ENCODE results near the gene CXorf66.
A peak's percentile ranks its signal among the peaks of the same experiment; 100 is the strongest.
"Not testable (repeated sequence)": the region's sequence is repeated elsewhere in the genome, so short reads cannot be mapped to it uniquely, and the experiment has no call there.

Gene CXorf66

DNA sequence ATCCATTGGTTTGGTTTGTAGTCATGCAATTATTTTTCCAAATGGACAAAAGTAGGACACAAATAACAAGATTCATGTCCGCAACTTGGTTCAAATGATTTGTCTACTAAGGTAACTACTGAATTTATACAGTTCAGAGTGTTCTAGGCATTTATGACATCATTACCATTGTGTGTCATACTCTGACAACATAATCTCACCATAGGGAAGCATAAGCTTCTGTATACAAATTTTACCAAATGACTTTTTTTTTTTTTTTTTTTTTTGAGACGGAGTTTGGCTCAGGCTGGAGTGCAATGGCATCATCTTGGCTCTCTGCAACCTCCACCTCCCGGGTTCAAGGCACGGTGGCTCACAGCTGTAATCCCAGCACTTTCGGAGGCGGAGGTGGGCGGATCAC, at the start of gene CXorf66:
TSS of gene CXorf66 (minus strand) at position 101 of the 400 bp plus-strand sequence. CDS start at position 76, 25 bp downstream.
- DNase-seq: no peak

GRCh38 chrX:139982856-139983255, 17.5 kb upstream of the CXorf66 start:
- DNase-seq: no peak

- no peak for DNase-seq
These were observed 9.2 kb upstream of the CXorf66 start for GRCh38 chrX:139974471-139974870.

DNA sequence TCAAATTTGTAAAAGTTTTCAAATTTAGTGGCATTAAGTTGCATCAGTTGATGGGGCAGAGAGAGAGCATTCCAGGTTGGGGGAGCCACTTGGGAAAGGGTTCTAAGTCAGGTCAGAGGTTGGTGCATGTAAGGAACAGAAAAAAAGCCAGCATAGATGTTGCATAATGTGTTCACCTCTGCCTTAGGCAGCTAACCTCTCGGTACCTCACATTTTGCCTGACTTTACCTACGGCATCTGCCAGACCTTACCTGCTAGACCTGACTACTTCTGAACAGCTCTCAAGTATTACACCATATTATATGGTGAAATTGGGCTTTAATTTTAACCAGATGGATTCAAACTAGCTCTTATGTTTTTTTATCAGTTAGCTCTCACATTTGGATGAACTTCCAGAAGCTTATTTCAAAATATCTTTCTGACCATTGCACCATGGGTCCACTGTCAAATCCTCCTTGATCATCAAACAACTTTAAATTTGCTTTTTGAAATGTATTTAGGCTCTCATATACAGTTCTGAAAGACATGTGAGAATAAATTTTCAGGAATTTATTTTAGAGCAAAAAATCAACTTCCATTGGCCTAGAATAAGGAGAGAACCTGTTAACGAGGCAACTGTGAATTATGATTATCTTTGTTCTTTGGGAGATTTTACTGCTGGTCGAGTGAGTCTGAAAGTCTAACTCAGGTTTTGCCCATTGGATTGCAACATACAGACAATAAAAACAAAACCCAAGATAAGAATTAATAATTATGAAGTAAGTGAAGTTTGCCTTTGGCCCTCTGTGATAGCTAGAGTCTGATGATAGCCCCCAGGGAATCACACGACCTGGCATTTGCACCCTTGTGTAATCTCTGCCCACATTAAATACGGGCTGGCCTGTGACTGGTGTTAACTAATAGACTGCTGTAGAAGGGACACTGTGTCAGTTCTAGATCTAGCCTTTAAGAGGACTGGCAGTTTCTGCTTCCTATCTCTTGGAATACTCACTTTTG, 7.6 kb upstream of the CXorf66 start:
- DNase-seq: no peak

DNA sequence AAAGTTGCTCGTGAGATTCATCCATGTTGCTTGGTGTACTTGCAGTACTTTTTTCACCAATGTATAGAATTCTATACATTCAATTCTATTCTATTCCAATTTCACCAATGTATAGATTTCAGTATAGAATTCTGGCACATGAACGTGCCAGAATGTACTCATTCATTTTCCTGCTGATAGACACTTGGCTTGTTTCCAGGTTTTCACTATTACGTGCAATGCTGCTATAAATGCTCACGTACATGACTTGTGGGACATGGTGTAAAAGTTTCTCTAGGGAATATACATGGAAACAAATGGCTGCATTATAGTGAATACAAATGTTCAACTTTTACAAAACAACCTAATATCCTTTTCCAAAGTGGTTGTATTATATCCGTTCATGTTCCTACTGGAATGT, 6.8 kb upstream of the CXorf66 start:
- no peak for DNase-seq

- DNase-seq: no peak
These were observed 6.1 kb upstream of the CXorf66 start for GRCh38 chrX:139971394-139971749.

GRCh38 chrX:139969286-139969685, 4.0 kb upstream of the CXorf66 start:
- no peak for DNase-seq

DNA sequence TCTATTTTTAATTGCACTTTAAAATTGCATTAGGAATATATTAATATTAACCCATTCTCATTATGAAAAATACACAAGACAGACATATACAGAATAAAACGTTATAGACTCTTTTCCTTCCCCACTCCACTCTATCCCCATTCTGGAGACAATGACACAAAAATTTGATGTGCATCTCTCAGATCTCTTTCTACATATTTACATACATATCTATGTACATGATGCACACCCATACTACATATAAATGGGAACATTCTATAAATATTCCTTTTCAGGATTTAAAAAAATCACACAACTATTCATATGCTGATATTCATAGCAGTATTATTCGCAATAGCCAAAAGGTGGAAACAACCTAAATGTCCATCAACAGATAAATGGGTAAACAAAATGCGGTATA, 2.4 kb upstream of the CXorf66 start:
- no peak for DNase-seq

DNA sequence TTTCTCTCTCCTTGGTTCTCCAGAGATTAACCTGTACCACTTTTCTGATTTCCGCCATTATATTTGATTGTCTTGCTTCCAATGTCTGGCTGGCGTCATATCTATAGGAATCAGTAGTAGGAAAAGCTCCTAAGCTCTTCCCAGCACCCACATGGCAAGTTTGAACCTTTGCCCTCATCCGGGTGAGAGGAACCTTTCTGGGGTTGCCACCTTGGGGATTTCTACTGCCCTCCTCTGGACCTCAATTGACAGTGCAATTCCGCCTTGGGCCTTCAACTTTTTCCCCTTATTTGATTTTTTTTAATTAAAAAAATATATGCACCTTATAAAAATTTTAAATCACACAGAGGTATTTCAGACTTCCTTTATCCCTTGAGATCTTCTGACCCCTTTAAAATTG, 2.0 kb upstream of the CXorf66 start:
- DNase-seq: no peak

GRCh38 chrX:139966159-139966558, 838 bp upstream of the CXorf66 start:
- DNase-seq: not testable (repeated sequence)

DNA sequence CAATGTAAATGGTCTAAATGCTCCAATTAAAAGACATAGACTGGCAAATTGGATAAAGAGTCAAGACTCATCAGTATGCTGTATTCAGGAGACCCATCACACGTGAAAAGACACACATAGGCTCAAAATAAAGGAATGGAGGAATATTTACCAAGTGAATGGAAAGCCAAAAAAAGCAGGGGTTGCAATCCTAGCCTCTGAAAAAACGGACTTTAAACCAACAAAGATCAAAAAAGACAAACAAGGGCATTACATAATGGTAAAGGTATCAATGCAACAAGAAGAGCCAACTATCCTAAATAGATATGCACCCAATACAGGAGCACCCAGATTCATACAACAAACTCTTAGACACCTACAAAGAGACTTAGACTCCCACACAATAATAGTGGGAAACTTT, 4.2 kb downstream of the CXorf66 start:
- DNase-seq: not testable (repeated sequence)

GRCh38 chrX:139949703-139950102, 15.6 kb downstream of the CXorf66 start:
- DNase-seq: no peak

GRCh38 chrX:139945075-139945474, 20.2 kb downstream of the CXorf66 start:
- DNase-seq: no peak

GRCh38 chrX:139936259-139936658, 29.1 kb downstream of the CXorf66 start:
- no peak for DNase-seq

DNA sequence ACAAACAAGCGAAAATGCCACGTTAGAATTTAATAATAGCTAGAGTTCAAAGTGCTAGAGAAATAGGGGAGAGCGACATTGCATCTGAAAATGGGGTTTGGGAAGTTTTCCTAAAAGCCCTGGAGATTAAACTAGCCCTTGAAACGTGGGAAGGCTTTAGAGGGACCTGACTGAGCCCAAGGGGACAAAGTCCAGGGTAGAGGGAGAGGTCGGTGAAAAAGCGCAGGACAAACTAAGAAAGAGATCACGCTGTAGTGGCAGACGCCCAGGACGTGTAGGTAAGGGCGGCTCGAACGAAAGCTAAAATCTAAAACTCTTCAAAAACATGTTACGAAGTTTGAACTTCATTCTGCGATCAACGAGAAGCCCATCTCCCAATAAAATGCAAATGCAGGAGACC, 31.4 kb downstream of the CXorf66 start:
- no peak for DNase-seq

- DNase-seq: peak; percentile 39
These were observed 32.2 kb downstream of the CXorf66 start, which contains the start of gene ATP11C for GRCh38 chrX:139932901-139933796. ATP11C (minus strand) TSS chrX:139933053; CDS start chrX:139932042, 1,011 bp downstream.

DNA sequence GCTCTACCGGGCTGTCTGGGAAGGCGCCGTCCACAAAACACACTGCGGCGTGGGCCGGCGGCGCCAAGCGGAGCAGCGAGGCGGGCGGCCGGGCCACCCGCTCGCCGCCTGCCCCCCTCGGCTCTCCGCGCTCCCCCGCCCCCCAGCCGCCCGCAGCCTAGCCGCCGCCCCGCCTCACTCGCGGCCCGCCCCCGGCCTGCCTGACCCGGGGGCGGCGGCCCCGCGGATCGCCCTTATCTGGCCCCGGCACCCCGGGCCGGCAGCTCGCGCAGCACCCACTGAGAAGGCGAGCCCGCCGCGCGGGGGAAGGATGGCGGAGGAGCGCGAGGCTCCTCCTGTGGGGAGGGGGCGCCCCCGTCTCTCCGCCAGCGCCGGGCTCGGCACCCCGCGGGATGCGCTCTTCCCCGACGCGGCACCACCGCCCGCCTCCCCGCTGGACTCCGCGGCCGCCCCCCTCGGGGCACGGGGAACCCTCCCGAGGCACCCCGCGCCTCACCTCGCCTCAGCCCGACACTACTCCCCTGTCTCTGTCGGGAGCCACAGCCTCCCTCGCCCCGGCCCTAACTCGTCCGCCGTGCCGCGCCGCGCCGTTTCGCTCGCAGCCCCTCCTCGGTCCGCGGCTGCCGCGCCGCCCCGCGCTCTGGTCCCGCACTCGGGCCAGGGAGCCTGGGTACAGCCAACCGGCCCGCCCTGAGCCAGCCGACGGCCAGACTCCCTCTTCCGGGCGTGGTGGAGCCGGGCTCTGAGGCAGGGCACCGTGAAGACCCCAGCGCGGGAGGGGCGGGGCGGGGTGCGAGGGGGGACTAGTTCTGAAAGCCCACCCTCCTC, 33.0 kb downstream of the CXorf66 start:
- DNase-seq: no peak

DNA sequence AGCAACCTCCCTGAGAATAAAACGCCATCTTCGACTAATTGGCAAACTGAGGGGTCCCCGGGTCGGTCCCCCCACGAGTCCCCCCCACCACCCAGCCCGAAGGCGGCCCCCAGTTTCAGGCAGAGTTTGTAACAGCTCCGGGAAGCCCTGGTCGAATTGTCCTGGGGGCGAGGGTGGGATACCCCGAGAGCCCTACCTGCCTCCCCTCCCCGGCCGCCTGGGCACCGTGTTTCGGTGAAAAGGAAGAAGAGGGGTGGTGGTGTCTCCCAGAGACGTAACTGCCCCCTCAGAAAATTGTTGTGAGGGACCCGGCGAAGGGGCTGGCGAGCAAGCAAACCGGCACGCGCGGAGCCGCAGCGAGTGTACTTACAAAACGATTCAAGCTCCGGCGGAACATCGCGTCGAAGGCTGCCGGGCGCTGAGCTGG, 33.7 kb downstream of the CXorf66 start:
- no peak for DNase-seq

DNA sequence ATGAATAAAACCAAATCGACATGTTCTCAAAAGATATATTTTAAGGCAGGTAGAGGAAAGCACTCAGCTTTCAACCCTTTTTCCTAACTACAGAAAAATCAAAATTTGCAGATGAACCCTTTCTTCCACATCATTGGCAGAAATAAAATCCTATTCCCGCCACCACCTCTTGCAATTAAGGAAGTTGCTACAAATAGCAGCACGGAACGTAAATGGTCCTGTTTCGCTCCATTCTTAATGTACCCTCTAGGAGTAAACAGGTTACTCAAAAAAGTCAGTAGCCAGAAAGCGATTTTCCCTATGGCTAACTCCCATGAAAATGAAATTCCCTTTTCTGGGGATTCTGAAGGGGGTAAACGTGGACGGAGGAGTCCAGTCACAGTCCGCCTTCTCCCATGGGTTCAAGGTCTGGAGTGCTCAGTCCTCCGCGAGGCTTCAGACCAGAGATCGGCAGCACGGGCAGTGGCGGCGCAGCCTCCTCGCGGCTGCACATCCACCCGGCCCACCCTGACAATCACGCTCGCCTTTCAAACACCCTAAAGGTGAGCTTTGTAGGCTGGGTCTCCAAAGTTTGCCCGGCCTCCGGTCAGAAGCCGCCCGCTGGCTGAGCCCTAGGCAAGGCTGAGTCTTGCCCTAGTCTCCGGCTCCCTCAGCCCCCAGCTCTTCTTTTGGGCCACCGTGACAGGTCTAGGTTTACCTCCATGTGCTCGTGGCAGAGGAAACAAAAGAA, 34.2 kb downstream of the CXorf66 start:
- DNase-seq: no peak

DNA sequence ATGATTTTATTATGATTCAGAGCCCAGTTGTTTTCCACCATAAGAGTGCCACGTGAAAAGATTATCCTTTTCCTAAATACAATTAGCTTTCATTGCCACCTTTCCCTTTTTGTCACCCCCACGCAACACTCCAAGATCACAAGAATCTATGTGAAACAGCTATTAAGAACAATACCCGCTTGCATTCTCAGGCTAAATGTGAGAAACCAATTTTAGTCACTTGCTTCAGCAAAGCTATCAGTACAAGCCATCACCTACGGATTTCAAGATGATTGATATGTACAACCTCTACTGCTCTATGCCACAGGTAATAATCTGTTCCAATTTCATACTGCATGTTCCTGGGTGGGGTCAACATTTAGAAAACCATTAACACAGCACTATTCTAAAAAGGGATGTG, 34.9 kb downstream of the CXorf66 start:
- DNase-seq: no peak

DNA sequence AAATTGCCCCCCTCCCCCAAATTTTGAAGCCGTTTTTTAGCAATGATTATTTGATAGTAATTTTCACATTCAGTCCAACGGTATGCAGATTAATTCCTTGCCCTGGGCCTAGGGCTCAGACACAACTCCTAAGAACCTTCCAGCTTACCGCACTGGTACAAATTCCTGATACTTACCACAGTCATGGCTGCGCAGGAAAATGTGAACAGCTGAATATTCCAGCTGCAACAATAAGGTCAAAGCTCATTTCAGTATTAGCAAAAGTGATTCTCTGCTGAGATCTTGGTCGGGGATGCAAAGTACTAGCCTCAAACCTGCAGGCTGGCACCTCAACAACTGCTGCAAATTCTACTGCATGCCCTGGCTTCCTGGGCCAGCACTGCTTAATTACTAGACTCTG, 35.4 kb downstream of the CXorf66 start:
- DNase-seq: no peak

- no peak for DNase-seq
These were observed 40.6 kb downstream of the CXorf66 start for GRCh38 chrX:139924696-139925095.

Measured in SIG-M5 (cell line).